Measurements from ENCODE around the gene C1orf21.

DNA sequence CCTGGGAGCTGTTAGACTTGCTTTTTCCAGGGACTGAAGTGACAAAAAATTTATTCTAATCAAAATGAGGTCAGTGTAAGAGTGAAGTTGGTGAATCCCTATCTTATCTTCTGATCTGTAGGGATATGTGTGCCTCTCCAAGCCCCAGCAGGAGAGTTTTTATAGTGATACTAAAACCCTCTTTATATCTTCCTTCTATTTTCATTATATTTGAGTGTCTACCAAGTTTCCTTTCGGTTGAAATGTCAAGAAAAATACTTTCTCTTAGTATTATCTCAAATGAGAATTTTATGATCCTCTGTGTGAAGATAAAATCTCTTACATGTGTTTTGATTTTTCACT, 18.9 kb downstream of the C1orf21 start:
- TF ChIP-seq EZH2 (IDR thresholded peaks at IDR 0.05) (no peak), FOXP2 (optimal IDR thresholded peaks at IDR 0.05; ENCODE audit: control extremely low read depth, extremely low read length, insufficient read depth) (no peak)
